HepG2 (cell line): Measurements from ENCODE around the gene TPRN. TPM values are rescaled to one million over a fixed set of nuclear protein-coding genes. Genes with fewer than 3 reads are reported as not detected.

Experiments
- ATAC-seq: fragments of 200-7000 bp; cut with Tn5 transposase; 3 replicates; pipeline ENCODE4 v1.9.1; 2020; ENCODE audit warnings: mild to moderate bottlenecking, moderate library complexity
- BruUV-seq: library from RNA; stranded (reverse); fragments of 400-500 nt; replicated peaks from 2 replicates; lab custom pipeline; 2021; lab: Mats Ljungman, UMichigan
- CTCF ChIA-PET: fragments of 300-600 bp; formaldehyde crosslinking; extraction: SDS; loops from one replicate; lab custom pipeline; 2021; ENCODE audit warnings: low total read pairs, inconsistent platforms, low intra/inter-chr PET ratio; lab: Yijun Ruan, JAX
- POLR2A ChIA-PET: fragments of 350-600 bp; sonication (Branson Sonifier 250); formaldehyde crosslinking; loops from one replicate; lab custom pipeline; 2020; ENCODE audit warnings: antibody characterized with exemption, inconsistent platforms; lab: Yijun Ruan, JAX
- DNase-seq: peaks from one replicate; pipeline ENCODE4 v3.0.0-alpha.2; 2015; ENCODE audit warnings: low spot score
- FAIRE-seq: peaks from 3 replicates; lab custom pipeline; 2011; peaks lifted over from hg19 to GRCh38; lab: Jason Lieb, UNC
- H2AFZ ChIP-seq: one replicate; pipeline ENCODE4 v1.6.1; 2011; ENCODE audit warnings: low read length, inconsistent platforms
- H3K27ac ChIP-seq: fragments of 300-600 bp; 3 replicates; pipeline ENCODE4 v1.8.0; 2011; ENCODE audit warnings: mixed run types, mild to moderate bottlenecking, mixed read lengths, low read length, inconsistent platforms; ENCODE audit not compliant: insufficient read depth; ENCODE audit errors: extremely low read length
- H3K27me3 ChIP-seq, 2 experiments: fragments of 200-600 bp in 1 of 2; 2 replicates in 1 of 2; 3 replicates in 1 of 2; pipeline versions ENCODE4 v1.6.0 to v1.8.0; 2011; ENCODE audit warnings: low read length in 2 of 2, mild to moderate bottlenecking in 2 of 2, moderate library complexity in 2 of 2, inconsistent platforms in 1 of 2; ENCODE audit not compliant: insufficient read depth in 2 of 2, control insufficient read depth in 1 of 2
- H3K36me3 ChIP-seq, 2 experiments: fragments of 200-600 bp in 1 of 2; replicated peaks in 1 of 2; 2 replicates in 1 of 2; 3 replicates in 1 of 2; pipeline versions ENCODE4 v1.5.1 to v1.8.0; 2011; ENCODE audit warnings: low read length in 2 of 2, inconsistent platforms in 1 of 2; ENCODE audit not compliant: insufficient read depth in 2 of 2, control insufficient read depth in 1 of 2
- H3K4me1 ChIP-seq: 2 replicates; pipeline ENCODE4 v1.5.1; 2012; ENCODE audit warnings: low read length, inconsistent platforms; ENCODE audit not compliant: insufficient read depth
- H3K4me2 ChIP-seq: 2 replicates; pipeline ENCODE4 v1.6.0; 2011; ENCODE audit warnings: low read depth, low read length, inconsistent platforms
- H3K4me3 ChIP-seq, 3 experiments: fragments of 200-600 bp in 1 of 3; sonication (generic), shearing (Covaris generic) in 1 of 3; replicated peaks in 1 of 3; 2 replicates each; pipeline ENCODE4 v1.5.1; 2011 to 2016; ENCODE audit warnings: low read length in 3 of 3, inconsistent platforms in 2 of 3, low read depth in 2 of 3, mild to moderate bottlenecking in 2 of 3, control low read depth in 1 of 3, mixed read lengths in 1 of 3; ENCODE audit not compliant: insufficient read depth in 1 of 3
- H3K79me2 ChIP-seq: one replicate; pipeline ENCODE4 v1.6.1; 2011; ENCODE audit warnings: low read length, inconsistent platforms; ENCODE audit not compliant: insufficient read depth
- H3K9ac ChIP-seq: 2 replicates; pipeline ENCODE4 v1.6.0; 2011; ENCODE audit warnings: mild to moderate bottlenecking, low read depth, low read length, inconsistent platforms; ENCODE audit not compliant: insufficient read depth
- H3K9me3 ChIP-seq: 2 replicates; pipeline ENCODE4 v1.5.1; 2012; ENCODE audit warnings: mild to moderate bottlenecking, low read length
- H4K20me1 ChIP-seq: 2 replicates; pipeline ENCODE4 v1.6.0; 2011; ENCODE audit warnings: inconsistent platforms, mild to moderate bottlenecking, low read length, moderate library complexity; ENCODE audit not compliant: insufficient read depth
- CBX2 ChIP-seq, 2 experiments: fragments of 200-600 bp in 1 of 2; sonication (generic); formaldehyde crosslinking in 1 of 2; IDR thresholded peaks; 2 replicates each; pipeline versions ENCODE4 v1.7.0 to v1.8.1; 2018 to 2022; ENCODE audit warnings: low read depth in 2 of 2, low read length in 1 of 2, mild to moderate bottlenecking in 1 of 2, missing genetic modification reagents in 1 of 2
- CHD4 ChIP-seq: fragments of 200-600 bp; sonication (generic); IDR thresholded peaks from 2 replicates; pipeline ENCODE4 v1.7.0; 2017; ENCODE audit warnings: mild to moderate bottlenecking, low read length, borderline replicate concordance
- HNRNPLL ChIP-seq: fragments of 200-400 bp; formaldehyde crosslinking; IDR thresholded peaks from 2 replicates; pipeline ENCODE4 v1.6.1; 2017; ENCODE audit warnings: mild to moderate bottlenecking, low read depth, low read length; ENCODE audit not compliant: poor library complexity, severe bottlenecking
- HOXA9 ChIP-seq: sonication (generic); formaldehyde crosslinking; IDR thresholded peaks from 2 replicates; pipeline ENCODE4 v1.8.1; 2022; ENCODE audit warnings: missing genetic modification reagents, mild to moderate bottlenecking, moderate library complexity, borderline replicate concordance
- MYC ChIP-seq: sonication (generic); formaldehyde crosslinking; IDR thresholded peaks from 2 replicates; pipeline ENCODE4 v1.9.0; 2021; ENCODE audit warnings: missing genetic modification reagents, borderline replicate concordance
- RBFOX2 ChIP-seq: fragments of 200-400 bp; formaldehyde crosslinking; IDR thresholded peaks from 2 replicates; pipeline ENCODE4 v1.6.1; 2017; ENCODE audit warnings: low read depth, mild to moderate bottlenecking, low read length
- RNF219 ChIP-seq: sonication (generic); formaldehyde crosslinking; IDR thresholded peaks from 2 replicates; pipeline ENCODE4 v1.5.0; 2020; ENCODE audit warnings: mild to moderate bottlenecking, missing genetic modification reagents
- SAP130 ChIP-seq: IDR thresholded peaks from 2 replicates; pipeline ENCODE4 v1.6.1; 2016; ENCODE audit warnings: low read depth
- TIGD3 ChIP-seq: sonication (generic); formaldehyde crosslinking; IDR thresholded peaks from 2 replicates; pipeline ENCODE4 v1.5.1; 2020; ENCODE audit warnings: mild to moderate bottlenecking, missing genetic modification reagents, borderline replicate concordance
- TRIM22 ChIP-seq: fragments of 450-650 bp; IDR thresholded peaks from 2 replicates; pipeline ENCODE4 v1.6.1; 2017
- ZNF331 ChIP-seq: sonication (generic); formaldehyde crosslinking; IDR thresholded peaks from 2 replicates; pipeline ENCODE4 v1.4.0; 2020; ENCODE audit warnings: missing genetic modification reagents
- ZNF576 ChIP-seq: sonication (generic); formaldehyde crosslinking; IDR thresholded peaks from 2 replicates; pipeline ENCODE4 v1.4.0; 2020; ENCODE audit warnings: mild to moderate bottlenecking, missing genetic modification reagents
- ZNF788 ChIP-seq: sonication (generic); formaldehyde crosslinking; IDR thresholded peaks from 2 replicates; pipeline ENCODE4 v1.5.0; 2020; ENCODE audit warnings: mild to moderate bottlenecking, missing genetic modification reagents, borderline replicate concordance
- WGBS: methylation state at CpG from one replicate; pipeline ENCODE4 v1.1.6; 2017; ENCODE audit warnings: low lambda C conversion rate; 5-methylcytosine and 5-hydroxymethylcytosine counted together
- in situ Hi-C: cut with HindIII; loops from 2 replicates; pipeline ENCODE4 v1.10.0; 2017; ENCODE audit warnings: low pct_unique_long_range_greater_than_20kb; ENCODE audit not compliant: extremely low pct_ligation_motif_present
- intact Hi-C: fragments of 100-400 bp; cut with micrococcal nuclease; formaldehyde crosslinking; loops from one replicate; pipeline ENCODE4 v1.10.0; 2022; ENCODE audit not compliant: unreplicated experiment
- polyA plus RNA-seq, 8 experiments: library from polyadenylated mRNA; depleted of rRNA in 3 of 8; stranded (reverse) in 7 of 8; unstranded in 1 of 8; fragments of >200 nt; fragmentation: Illumina TruSeq in 4 of 8; extraction: Trizol in 4 of 8; gene quantifications; 2 replicates each; pipeline versions ENCODE4 v1.2.1 to v1.2.3, GENCODE V29; 2011 to 2016; ENCODE audit warnings: low read depth in 4 of 8, missing spikeins in 1 of 8, mixed read lengths in 1 of 8; ENCODE audit not compliant: insufficient read depth in 1 of 8
- total RNA-seq, 5 experiments: library from RNA; depleted of rRNA; stranded (reverse); fragments of >200 nt; fragmentation: Illumina TruSeq; extraction: Trizol; gene quantifications; 2 replicates each; pipeline ENCODE4 v1.2.3, GENCODE V29; 2016; ENCODE audit warnings: low read depth in 1 of 5
- TF ChIP-seq, protein P1 (sequence below): sonication (generic); formaldehyde crosslinking; IDR thresholded peaks from 2 replicates; pipeline ENCODE4 v1.5.1; 2020; ENCODE audit warnings: mild to moderate bottlenecking, missing genetic modification reagents, moderate library complexity

TPRN gene
- total and polyA plus RNA-seq, 2 of the 13 experiments (the other 11 are each of a cell fraction or from before 2014, with no cell fraction given): 10.1 to 19.2 TPM

- in situ Hi-C loops (no loop called here), intact Hi-C loops (no loop called here)
- no peak for ATAC-seq
- Histone ChIP-seq H3K36me3 (peaks cover 2 to 8% of the 10 kb centered on the region in 2 experiments; a peak in 3 of 5 replicates), H3K4me3 (peak overlapping the region in 2 of 3 experiments; percentile 7 to 64; a peak in 2 of 6 replicates), H3K4me1 (peaks cover 86% of the 10 kb centered on the region), H3K9ac (peak overlapping the region; percentile 7; the same call in 1 of the 2 replicates), H3K27me3 (peaks cover 2 to 9% of the 10 kb centered on the region in 2 experiments; a peak in 2 of 5 replicates), H3K9me3 (no peaks in the 10 kb centered on the region), H3K27ac (no peak overlapping the region), H3K4me2 (peak overlapping the region; percentile 87), H4K20me1 (peaks cover 14% of the 10 kb centered on the region), H3K79me2 (peaks cover 11% of the 10 kb centered on the region), H2AFZ (no peak overlapping the region)
- BruUV-seq: no TSS peak
- no peak for DNase-seq
- FAIRE-seq: no peak
- ChIA-PET CTCF (interaction anchor here (1.1 kb wide), 1 partner anchor 12 kb away, joined by 3 read pairs; no protein-coding TSS in a partner anchor), POLR2A (interaction anchor here (0.5 to 1.3 kb wide), 4 partner anchors 29 to 96 kb away, joined by 3 to 8 read pairs (median 4); partner anchors contain the start of genes TOR4A and TPRN)
- 49% methylated on average over 5 of the region's 6 CpGs for WGBS
- peak; percentile 21 for TF ChIP-seq HNRNPLL
- peak; percentile 10; the same call in 1 of the 2 replicates for TF ChIP-seq SAP130
- TF ChIP-seq HOXA9: no peak
- TF ChIP-seq RBFOX2: no peak
- TF ChIP-seq ZNF576: no peak
- TF ChIP-seq, protein P1, sequence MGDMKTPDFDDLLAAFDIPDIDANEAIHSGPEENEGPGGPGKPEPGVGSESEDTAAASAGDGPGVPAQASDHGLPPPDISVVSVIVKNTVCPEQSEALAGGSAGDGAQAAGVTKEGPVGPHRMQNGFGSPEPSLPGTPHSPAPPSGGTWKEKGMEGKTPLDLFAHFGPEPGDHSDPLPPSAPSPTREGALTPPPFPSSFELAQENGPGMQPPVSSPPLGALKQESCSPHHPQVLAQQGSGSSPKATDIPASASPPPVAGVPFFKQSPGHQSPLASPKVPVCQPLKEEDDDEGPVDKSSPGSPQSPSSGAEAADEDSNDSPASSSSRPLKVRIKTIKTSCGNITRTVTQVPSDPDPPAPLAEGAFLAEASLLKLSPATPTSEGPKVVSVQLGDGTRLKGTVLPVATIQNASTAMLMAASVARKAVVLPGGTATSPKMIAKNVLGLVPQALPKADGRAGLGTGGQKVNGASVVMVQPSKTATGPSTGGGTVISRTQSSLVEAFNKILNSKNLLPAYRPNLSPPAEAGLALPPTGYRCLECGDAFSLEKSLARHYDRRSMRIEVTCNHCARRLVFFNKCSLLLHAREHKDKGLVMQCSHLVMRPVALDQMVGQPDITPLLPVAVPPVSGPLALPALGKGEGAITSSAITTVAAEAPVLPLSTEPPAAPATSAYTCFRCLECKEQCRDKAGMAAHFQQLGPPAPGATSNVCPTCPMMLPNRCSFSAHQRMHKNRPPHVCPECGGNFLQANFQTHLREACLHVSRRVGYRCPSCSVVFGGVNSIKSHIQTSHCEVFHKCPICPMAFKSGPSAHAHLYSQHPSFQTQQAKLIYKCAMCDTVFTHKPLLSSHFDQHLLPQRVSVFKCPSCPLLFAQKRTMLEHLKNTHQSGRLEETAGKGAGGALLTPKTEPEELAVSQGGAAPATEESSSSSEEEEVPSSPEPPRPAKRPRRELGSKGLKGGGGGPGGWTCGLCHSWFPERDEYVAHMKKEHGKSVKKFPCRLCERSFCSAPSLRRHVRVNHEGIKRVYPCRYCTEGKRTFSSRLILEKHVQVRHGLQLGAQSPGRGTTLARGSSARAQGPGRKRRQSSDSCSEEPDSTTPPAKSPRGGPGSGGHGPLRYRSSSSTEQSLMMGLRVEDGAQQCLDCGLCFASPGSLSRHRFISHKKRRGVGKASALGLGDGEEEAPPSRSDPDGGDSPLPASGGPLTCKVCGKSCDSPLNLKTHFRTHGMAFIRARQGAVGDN (CRISPR knock-in tag): 0 out of 2 replicates have a peak, but pooled peaks have one; percentile 0
- no peak for TF ChIP-seq CHD4
- no peak for TF ChIP-seq CBX2 (IDR thresholded peaks at IDR 0.05; ENCODE audit: low read depth, low read length)
- no peak for TF ChIP-seq CBX2 (CRISPR knock-in tag; IDR thresholded peaks at IDR 0.05; ENCODE audit: low read depth)
- TF ChIP-seq ZNF788 (CRISPR knock-in tag): 0 out of 2 replicates have a peak, but pooled peaks have one; percentile 12
- no peak for TF ChIP-seq TRIM22
- no peak for TF ChIP-seq TIGD3 (CRISPR knock-in tag)
- TF ChIP-seq ZNF331 (CRISPR knock-in tag): no peak
- TF ChIP-seq MYC (CRISPR knock-in tag): 0 out of 2 replicates have a peak, but pooled peaks have one; percentile 3
- no peak for TF ChIP-seq RNF219 (CRISPR knock-in tag)
Observed at GRCh38 chr9:137247916-137248175, 47.3 kb upstream of the TPRN start.
